GM23338 (cell line): ENCODE results near the gene NAA15.

ENCODE experiments used
- CREB1 ChIP-seq: fragments of 250-450 bp; sonication (Bioruptor Pico); IDR thresholded peaks from 2 replicates; pipeline ENCODE4 v1.5.0; 2020; ENCODE audit warnings: low read depth, mild to moderate bottlenecking, moderate library complexity
- EZH2 ChIP-seq: fragments of 200-600 bp; sonication (generic); IDR thresholded peaks from one replicate; pipeline ENCODE4 v1.8.0; 2017; ENCODE audit warnings: antibody characterized with exemption, mild to moderate bottlenecking, low read depth; ENCODE audit not compliant: unreplicated experiment
- JUNB ChIP-seq: IDR thresholded peaks from one replicate; pipeline ENCODE4 v1.6.1; 2016; ENCODE audit warnings: antibody characterized with exemption; ENCODE audit not compliant: unreplicated experiment
- POLR2AphosphoS5 ChIP-seq: IDR thresholded peaks from 2 replicates; pipeline ENCODE4 v1.6.1; 2016; ENCODE audit warnings: antibody characterized with exemption, low read depth
- REST ChIP-seq: IDR thresholded peaks from one replicate; pipeline ENCODE4 v1.6.1; 2018; ENCODE audit warnings: antibody characterized with exemption; ENCODE audit not compliant: unreplicated experiment
- TF ChIP-seq, protein P1 (sequence below), 2 experiments: fragments of 200-600 bp in 1 of 2; sonication (generic) in 1 of 2; conservative IDR thresholded peaks; 2 replicates each; pipeline versions ENCODE4 v1.5.1 to v1.6.1; 2016 to 2017; ENCODE audit warnings: antibody characterized with exemption in 2 of 2, low read depth in 2 of 2, mild to moderate bottlenecking in 2 of 2, moderate library complexity in 1 of 2
- TF ChIP-seq, protein P2 (sequence below): IDR thresholded peaks from 2 replicates; pipeline ENCODE4 v1.6.1; 2016; ENCODE audit warnings: antibody characterized with exemption

DNA sequence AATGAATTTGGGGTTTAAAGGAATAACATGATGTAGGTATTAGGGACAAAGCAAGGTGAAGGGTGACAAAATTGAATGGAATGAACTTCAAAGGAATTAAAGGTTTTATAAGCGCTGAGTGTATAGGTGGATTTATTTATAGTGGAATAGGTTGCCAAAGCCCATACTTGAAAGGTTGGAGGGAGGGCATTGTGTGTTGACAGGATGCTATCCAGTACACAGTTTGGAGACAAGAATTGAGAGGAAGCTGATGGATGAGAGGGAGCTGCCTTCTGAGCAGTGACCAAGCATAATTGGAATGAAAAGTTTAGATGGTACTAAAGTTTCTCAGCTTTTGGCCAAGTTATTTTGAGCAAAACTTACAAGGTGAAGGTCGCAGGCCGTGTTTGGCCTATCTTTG, 100.1 kb downstream of the NAA15 start:
- TF ChIP-seq EZH2 (no peak), POLR2AphosphoS5 (no peak), JUNB (no peak), REST (no peak), CREB1 (CRISPR knock-in tag) (no peak)
- TF ChIP-seq, protein P1, sequence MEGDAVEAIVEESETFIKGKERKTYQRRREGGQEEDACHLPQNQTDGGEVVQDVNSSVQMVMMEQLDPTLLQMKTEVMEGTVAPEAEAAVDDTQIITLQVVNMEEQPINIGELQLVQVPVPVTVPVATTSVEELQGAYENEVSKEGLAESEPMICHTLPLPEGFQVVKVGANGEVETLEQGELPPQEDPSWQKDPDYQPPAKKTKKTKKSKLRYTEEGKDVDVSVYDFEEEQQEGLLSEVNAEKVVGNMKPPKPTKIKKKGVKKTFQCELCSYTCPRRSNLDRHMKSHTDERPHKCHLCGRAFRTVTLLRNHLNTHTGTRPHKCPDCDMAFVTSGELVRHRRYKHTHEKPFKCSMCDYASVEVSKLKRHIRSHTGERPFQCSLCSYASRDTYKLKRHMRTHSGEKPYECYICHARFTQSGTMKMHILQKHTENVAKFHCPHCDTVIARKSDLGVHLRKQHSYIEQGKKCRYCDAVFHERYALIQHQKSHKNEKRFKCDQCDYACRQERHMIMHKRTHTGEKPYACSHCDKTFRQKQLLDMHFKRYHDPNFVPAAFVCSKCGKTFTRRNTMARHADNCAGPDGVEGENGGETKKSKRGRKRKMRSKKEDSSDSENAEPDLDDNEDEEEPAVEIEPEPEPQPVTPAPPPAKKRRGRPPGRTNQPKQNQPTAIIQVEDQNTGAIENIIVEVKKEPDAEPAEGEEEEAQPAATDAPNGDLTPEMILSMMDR (conservative IDR thresholded peaks at IDR 0.05; ENCODE audit: low read depth in 2 of 2) = no peak
- TF ChIP-seq, protein P2, sequence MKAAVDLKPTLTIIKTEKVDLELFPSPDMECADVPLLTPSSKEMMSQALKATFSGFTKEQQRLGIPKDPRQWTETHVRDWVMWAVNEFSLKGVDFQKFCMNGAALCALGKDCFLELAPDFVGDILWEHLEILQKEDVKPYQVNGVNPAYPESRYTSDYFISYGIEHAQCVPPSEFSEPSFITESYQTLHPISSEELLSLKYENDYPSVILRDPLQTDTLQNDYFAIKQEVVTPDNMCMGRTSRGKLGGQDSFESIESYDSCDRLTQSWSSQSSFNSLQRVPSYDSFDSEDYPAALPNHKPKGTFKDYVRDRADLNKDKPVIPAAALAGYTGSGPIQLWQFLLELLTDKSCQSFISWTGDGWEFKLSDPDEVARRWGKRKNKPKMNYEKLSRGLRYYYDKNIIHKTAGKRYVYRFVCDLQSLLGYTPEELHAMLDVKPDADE = no peak
